IPS-18a (cell line): ENCODE results near the gene SLC6A3.

Source experiments
- H3K27ac ChIP-seq: one replicate; pipeline ENCODE4 v1.5.1; 2013; ENCODE audit warnings: low read length
- H3K27me3 ChIP-seq: one replicate; pipeline ENCODE4 v1.6.1; 2013; ENCODE audit warnings: mild to moderate bottlenecking, low read length; ENCODE audit not compliant: control insufficient read depth, insufficient read depth
- H3K36me3 ChIP-seq: one replicate; pipeline ENCODE4 v1.6.1; 2013; ENCODE audit warnings: low read depth, low read length; ENCODE audit not compliant: control insufficient read depth
- H3K4me1 ChIP-seq: one replicate; pipeline ENCODE4 v1.6.1; 2013; ENCODE audit warnings: low read depth, low read length; ENCODE audit not compliant: control insufficient read depth
- H3K4me3 ChIP-seq: one replicate; pipeline ENCODE4 v1.5.1; 2013; ENCODE audit warnings: low read length
- H3K9ac ChIP-seq: one replicate; pipeline ENCODE4 v1.6.1; 2013; ENCODE audit warnings: mild to moderate bottlenecking, low read length, moderate library complexity
- H3K9me3 ChIP-seq: one replicate; pipeline ENCODE4 v1.6.1; 2013; ENCODE audit warnings: low read depth, low read length; ENCODE audit not compliant: control insufficient read depth

The SLC6A3 gene

DNA sequence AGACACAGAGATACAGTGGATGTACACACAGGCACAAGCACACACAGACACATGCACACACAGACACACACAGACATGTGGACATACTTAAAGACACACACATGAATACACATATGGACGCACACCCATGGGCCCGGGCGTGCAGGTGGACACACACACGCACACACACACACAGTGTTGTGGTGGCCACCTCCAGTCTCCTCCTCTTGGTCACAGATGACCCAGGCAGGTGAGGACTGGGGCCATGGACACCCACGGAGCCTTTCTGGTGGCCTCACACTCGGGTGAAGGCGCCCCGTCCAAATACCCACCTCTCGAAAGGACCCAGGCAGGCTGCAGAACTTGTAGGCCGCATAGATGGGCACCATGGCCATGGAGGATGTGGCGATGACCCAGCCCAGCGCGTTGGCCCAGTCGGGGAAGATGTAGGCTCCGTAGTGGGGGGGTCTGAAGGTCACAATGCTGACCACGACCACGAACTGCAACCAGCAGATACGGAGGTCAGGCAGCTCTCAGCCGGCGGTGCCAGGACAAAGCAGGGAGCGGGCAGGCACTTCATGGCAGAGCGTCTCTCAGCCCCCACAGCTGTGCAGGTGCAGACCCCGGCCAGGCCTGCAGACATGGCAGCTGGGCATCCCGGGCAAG is 42.5 kb downstream of the SLC6A3 start:
- Histone ChIP-seq H3K36me3 (no peaks in the 10 kb centered on the region), H3K9ac (no peak overlapping the region), H3K9me3 (no peaks in the 10 kb centered on the region), H3K4me3 (no peak overlapping the region), H3K27me3 (no peaks in the 10 kb centered on the region), H3K27ac (no peak overlapping the region), H3K4me1 (no peaks in the 10 kb centered on the region)

DNA sequence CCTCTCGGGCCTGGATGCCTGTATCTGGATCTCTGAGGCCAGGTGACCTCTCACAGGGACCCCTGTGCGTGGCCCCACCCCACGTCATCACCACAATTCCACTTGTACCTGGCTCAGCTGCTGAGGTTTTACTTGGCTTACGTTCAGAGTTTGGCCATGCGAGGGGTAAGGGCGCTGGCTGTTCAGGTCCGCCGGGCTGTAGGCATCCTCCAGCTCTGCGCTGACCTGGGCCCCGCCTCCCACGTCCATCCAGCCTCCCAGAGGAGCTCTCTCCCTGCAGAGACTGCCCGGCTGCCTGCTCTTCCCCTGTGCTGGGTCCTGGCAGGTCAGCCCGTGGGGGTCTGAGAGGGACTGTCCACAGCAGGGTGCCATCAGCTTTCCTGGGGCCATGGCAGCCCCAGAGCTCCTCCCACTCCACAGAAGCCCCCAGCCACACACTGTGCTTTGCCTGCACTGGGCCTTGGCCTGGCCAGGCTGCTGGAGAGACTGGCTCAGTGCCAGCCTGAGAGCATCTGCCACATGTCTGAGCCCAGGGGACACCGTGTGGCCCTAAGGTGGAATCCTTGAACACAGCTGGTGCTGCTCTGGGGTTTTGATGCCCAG is 43.6 kb downstream of the SLC6A3 start:
- H3K27me3 ChIP-seq: no peaks in the 10 kb centered on the region
- H3K4me3 ChIP-seq: no peak overlapping the region
- H3K4me1 ChIP-seq: no peaks in the 10 kb centered on the region
- H3K9ac ChIP-seq: no peak overlapping the region
- no peak overlapping the region for H3K27ac ChIP-seq
- H3K36me3 ChIP-seq: no peaks in the 10 kb centered on the region
- no peaks in the 10 kb centered on the region for H3K9me3 ChIP-seq

DNA sequence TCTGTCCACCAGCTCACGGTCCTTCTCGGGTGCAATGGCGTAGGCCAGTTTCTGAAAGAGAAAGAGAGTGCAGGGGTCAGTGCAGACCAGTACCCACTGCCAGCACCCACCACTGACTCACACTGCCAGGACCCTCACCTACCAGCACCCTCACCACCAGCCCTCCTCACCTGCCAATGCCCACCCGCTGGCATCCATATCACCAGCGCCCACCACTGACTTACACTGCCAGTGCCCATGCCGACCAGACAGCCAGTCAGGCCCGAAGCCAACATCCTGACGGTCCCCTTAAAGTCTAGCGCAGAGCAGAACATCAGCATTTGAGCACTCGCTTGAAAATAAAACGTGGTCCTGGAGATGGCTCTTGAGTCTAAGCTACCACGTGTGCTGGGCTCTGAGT is 44.3 kb downstream of the SLC6A3 start:
- no peak overlapping the region for H3K4me3 ChIP-seq
- no peaks in the 10 kb centered on the region for H3K9me3 ChIP-seq
- H3K27me3 ChIP-seq: no peaks in the 10 kb centered on the region
- no peak overlapping the region for H3K9ac ChIP-seq
- no peaks in the 10 kb centered on the region for H3K36me3 ChIP-seq
- no peak overlapping the region for H3K27ac ChIP-seq
- no peaks in the 10 kb centered on the region for H3K4me1 ChIP-seq

DNA sequence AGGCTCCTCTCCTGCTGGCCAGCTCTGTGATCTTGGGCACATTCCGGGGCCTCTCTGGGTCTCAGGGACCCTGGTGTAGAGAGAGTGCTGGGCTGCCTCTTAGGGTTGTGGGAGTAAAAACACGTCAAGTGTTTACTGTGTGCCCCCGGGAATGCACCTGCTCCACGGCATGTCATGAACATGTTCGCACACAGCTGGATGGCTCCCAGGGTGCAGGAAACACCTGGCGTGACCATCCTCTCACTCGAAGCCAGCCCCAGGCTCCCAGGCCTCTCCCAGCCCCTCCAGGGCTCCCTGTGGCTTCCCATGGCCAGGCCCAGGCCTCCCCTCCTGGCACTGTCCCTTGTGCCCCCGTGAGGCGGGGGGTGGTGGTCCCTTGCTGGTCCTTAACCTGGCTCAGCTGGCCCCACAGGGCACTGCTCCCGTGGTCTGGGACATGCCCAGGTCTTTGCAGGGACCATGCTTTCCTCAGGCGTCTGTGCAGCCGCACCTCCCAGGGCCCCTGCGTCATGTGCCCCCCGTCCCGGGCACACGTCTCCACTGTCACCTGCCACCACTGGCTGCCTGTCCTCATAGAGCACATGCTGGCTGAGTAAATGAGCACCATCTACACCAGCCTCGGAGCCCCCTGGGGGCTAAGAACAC is 44.9 kb downstream of the SLC6A3 start:
- Histone ChIP-seq H3K36me3 (no peaks in the 10 kb centered on the region), H3K9me3 (no peaks in the 10 kb centered on the region), H3K27ac (no peak overlapping the region), H3K4me1 (no peaks in the 10 kb centered on the region), H3K27me3 (no peaks in the 10 kb centered on the region), H3K4me3 (no peak overlapping the region), H3K9ac (no peak overlapping the region)

DNA sequence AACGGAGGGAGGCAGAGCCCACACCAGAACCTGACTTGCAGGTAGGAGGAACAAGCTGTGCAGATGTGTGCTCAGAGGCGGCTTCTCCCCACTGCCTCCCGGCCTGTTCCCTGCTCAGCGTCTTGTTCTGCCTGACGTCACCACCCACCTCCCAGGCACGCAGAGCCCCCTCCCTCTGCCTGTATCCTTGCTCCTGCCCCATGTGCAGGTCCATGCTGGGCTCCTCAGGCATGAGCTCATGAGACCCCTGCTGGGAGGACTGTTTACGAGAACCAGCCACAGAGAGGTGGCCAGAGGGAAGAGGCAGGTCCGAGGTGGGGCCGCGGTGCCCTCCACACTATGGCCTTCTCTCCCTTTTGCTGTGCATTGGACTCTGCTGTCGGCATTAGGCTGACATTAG is 45.5 kb downstream of the SLC6A3 start:
- Histone ChIP-seq H3K36me3 (no peaks in the 10 kb centered on the region), H3K4me1 (no peaks in the 10 kb centered on the region), H3K4me3 (no peak overlapping the region), H3K27me3 (no peaks in the 10 kb centered on the region), H3K9me3 (no peaks in the 10 kb centered on the region), H3K27ac (no peak overlapping the region), H3K9ac (no peak overlapping the region)

DNA sequence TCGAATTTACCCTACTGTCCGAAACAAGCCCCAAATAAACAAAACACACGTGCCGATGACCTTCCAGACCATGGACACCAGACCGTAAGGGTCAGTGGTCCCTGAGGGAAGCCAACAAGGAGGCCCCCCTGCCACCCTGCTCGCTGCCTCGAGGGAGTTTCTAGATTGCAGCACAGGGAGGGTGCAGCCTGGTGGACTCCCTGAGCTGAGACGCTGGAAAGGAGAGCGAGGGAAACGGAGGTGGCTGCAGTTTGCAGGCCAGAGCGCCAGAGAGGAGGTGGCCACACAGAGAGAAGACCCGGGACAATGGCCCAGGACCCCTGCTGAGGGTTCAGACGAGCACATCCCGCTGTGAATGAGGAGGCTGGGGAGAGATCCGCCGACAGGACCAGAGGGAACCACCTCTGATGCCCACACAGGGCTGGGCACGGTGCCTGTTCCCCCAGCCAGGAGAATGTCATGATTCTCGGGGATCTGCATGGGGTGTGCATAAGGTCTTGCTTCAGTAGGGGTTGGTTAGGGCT is 48.9 kb downstream of the SLC6A3 start:
- Histone ChIP-seq H3K9ac (no peak overlapping the region), H3K4me3 (no peak overlapping the region), H3K27me3 (no peaks in the 10 kb centered on the region), H3K36me3 (no peaks in the 10 kb centered on the region), H3K9me3 (no peaks in the 10 kb centered on the region), H3K27ac (no peak overlapping the region), H3K4me1 (no peaks in the 10 kb centered on the region)

DNA sequence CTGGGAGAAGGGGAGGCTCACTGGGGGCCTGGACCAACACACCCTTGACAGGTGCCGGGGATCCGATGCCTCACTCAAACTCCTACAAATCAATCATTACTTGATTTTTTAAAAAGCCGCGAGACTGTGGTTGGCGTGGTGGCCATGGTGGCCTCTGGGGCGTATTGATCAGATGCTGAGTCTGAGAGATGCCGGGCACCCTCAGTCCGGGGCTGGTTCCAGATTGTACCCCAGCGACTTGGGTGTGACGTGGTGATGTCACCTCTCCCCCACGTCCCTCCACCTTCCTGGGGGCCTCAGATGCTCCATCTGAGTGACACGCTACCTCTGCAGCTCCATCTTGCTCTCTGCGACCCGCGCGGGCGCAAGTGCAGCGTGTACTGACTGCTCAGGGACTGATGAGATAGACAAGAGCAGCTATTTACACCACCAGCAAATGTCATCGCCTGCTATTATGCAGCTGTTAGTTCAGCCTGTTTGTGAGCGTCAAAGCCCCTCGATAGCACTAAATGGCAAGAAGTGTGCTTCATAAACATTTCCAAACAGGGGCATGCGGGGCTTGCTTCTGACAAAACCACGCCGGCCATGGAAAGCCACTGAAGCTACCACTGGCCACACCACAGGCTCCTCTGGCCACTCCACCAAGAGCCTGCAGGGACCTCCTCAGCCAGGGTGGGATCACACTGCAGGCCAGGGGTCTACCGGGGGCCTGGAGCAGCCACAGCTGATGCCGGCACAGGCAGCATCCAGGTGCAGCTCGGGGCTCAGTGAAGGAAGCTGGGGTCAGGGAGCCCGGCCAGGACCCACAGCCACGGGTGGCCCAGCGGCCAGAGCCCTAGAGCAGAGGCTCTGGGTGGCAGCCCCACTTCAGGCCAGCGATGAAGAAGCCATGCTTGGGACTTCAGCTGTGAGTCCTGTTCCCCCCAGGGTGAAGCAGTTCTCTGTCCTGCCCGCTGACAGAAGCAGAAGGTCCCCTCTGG is 50.1 kb downstream of the SLC6A3 start:
- no peaks in the 10 kb centered on the region for H3K4me1 ChIP-seq
- no peaks in the 10 kb centered on the region for H3K27me3 ChIP-seq
- H3K27ac ChIP-seq: no peak overlapping the region
- H3K4me3 ChIP-seq: no peak overlapping the region
- no peaks in the 10 kb centered on the region for H3K36me3 ChIP-seq
- H3K9ac ChIP-seq: no peak overlapping the region
- no peaks in the 10 kb centered on the region for H3K9me3 ChIP-seq

DNA sequence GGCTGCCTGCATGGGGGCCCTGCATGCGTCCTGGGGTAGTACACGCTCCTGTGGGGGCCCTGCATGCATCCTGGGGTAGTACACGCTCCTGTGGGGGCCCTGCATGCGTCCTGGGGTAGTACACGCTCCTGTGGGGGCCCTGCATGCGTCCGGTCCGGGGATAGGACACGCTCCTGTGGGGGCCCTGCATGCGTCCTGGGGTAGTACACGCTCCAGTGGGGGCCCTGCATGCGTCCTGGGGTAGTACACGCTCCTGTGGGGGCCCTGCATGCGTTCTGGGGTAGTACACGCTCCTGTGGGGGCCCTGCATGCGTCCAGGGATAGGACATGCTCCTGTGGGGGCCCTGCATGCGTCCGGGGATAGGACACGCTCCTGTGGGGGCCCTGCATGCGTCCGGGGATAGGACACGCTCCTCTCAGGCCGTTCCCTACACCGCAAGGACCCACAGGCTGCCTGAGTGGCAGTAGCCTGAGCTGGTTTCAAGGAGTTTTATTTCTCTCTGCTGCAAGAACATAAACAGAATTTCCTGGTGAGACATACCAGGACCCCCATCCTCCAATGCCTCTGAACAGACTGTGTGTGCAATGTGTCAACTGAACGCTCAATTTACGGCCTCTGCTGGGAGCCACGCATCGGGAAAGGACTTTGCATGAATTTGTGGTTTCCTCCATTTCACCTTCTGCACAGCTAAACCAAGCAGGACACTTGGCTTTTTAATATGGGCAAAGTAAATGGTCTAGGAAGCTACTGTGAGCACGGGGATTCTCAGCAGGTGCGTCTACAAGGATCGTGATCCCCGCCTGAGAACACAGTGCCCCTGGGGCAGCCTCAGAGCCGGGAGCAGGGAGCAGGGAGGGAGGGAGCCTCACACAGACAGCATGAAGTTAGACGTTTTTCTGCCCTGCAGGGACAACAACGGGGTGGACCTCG is 51.4 kb downstream of the SLC6A3 start:
- no peak overlapping the region for H3K4me3 ChIP-seq
- H3K9me3 ChIP-seq: no peaks in the 10 kb centered on the region
- H3K27me3 ChIP-seq: peaks cover 5% of the 10 kb centered on the region
- no peaks in the 10 kb centered on the region for H3K4me1 ChIP-seq
- no peak overlapping the region for H3K27ac ChIP-seq
- H3K36me3 ChIP-seq: no peaks in the 10 kb centered on the region
- H3K9ac ChIP-seq: no peak overlapping the region

DNA sequence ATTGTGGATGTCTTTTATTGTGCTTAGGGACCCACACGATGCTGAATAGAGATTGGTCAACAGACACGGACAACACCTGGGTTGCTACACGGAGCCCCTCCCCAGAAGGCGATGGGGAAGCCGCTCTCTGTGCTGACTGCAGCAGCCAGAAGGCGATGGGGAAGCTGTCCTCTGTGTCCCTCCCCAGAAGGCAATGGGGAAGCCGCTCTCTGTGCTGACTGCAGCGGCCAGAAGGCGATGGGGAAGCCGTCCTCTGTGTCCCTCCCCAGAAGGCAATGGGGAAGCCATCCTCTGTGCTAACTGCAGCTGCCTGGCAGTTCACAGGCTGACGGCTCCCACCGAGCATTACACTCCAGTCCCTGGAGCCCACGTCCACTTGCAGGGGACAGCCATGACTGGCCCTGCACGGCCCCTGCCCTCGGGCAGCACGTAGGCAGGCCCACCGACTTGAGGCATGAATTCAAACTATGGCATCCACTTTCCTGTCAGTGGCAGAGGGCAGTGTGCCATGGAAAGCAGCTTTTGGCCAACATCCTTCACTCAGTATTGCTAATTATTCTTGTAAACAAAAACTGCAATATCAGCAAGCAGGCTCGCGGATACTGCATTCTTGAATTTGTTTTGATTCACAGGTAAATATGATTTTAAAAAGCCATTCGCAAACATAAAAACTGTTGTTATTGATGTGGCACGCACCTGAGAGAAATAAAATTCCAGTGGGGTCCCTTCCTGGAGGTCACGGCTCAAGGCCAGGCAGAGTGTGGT is 52.3 kb downstream of the SLC6A3 start:
- no peak overlapping the region for H3K27ac ChIP-seq
- H3K27me3 ChIP-seq: peaks cover 12% of the 10 kb centered on the region
- no peak overlapping the region for H3K9ac ChIP-seq
- H3K4me1 ChIP-seq: no peaks in the 10 kb centered on the region
- H3K4me3 ChIP-seq: no peak overlapping the region
- no peaks in the 10 kb centered on the region for H3K9me3 ChIP-seq
- H3K36me3 ChIP-seq: no peaks in the 10 kb centered on the region

DNA sequence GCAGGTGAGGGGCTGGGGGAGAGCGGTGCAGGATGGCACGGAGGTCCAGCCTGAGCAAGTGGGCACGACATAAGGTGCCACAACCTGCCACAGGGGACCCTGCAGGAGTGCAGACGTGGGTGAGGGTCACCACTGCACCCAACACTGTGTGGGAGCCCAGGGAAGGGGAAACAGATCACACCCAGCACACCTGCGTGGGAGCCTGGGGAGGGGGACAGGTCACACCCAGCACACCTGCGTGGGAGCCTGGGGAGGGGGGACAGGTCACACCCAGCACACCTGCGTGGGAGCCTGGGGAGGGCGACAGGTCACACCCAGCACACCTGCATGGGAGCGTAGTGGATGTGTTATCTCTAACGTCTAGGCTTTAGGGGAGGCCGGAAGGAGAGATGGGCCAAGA is 53.0 kb downstream of the SLC6A3 start:
- Histone ChIP-seq H3K9me3 (no peaks in the 10 kb centered on the region), H3K4me3 (no peak overlapping the region), H3K27me3 (peaks cover 19% of the 10 kb centered on the region), H3K9ac (no peak overlapping the region), H3K36me3 (no peaks in the 10 kb centered on the region), H3K27ac (no peak overlapping the region), H3K4me1 (no peaks in the 10 kb centered on the region)
